SK-N-SH treated with all-trans-retinoic acid at 6 μM for 48 hours (cell line): ENCODE data around the gene MPST.

Experiments
- ATAC-seq: fragments of 200-7000 bp; cut with Tn5 transposase; 3 replicates; pipeline ENCODE4 v1.9.1; 2020; ENCODE audit warnings: mild to moderate bottlenecking, moderate library complexity
- ARNTL ChIP-seq: fragments of 450-650 bp; formaldehyde crosslinking; IDR thresholded peaks from 2 replicates; pipeline ENCODE4 v1.5.0; 2020; ENCODE audit warnings: low read depth, mild to moderate bottlenecking, moderate library complexity, borderline replicate concordance
- BACH2 ChIP-seq: fragments of 250-450 bp; sonication (Bioruptor Pico); IDR thresholded peaks from 2 replicates; pipeline ENCODE4 v1.9.0; 2021; ENCODE audit warnings: mild to moderate bottlenecking, borderline replicate concordance
- CSDC2 ChIP-seq: fragments of 250-450 bp; sonication (Bioruptor Pico); IDR thresholded peaks from 2 replicates; pipeline ENCODE4 v1.5.0; 2020; ENCODE audit warnings: mild to moderate bottlenecking, moderate library complexity
- ESRRG ChIP-seq: fragments of 250-450 bp; sonication (Bioruptor Pico); IDR thresholded peaks from 2 replicates; pipeline ENCODE4 v1.6.1; 2021; ENCODE audit warnings: mild to moderate bottlenecking
- GLIS3 ChIP-seq: fragments of 250-450 bp; sonication (Bioruptor Pico); IDR thresholded peaks from 2 replicates; pipeline ENCODE4 v1.5.0; 2020; ENCODE audit warnings: mild to moderate bottlenecking, moderate library complexity
- ISL1 ChIP-seq: fragments of 250-450 bp; sonication (Bioruptor Pico); IDR thresholded peaks from 2 replicates; pipeline ENCODE4 v2.1.2; 2022; ENCODE audit warnings: mild to moderate bottlenecking, moderate library complexity
- PPARA ChIP-seq: fragments of 250-450 bp; sonication (Bioruptor Pico); IDR thresholded peaks from 2 replicates; pipeline ENCODE4 v1.5.0; 2020; ENCODE audit warnings: mild to moderate bottlenecking, borderline replicate concordance
- SNAI2 ChIP-seq: fragments of 250-450 bp; sonication (Bioruptor Pico); IDR thresholded peaks from 2 replicates; pipeline ENCODE4 v1.5.0; 2020; ENCODE audit warnings: mild to moderate bottlenecking, moderate library complexity
- TCF4 ChIP-seq: fragments of 250-450 bp; sonication (Bioruptor Pico); IDR thresholded peaks from 2 replicates; pipeline ENCODE4 v1.8.0; 2021; ENCODE audit warnings: mild to moderate bottlenecking, moderate library complexity, borderline replicate concordance
- TOX ChIP-seq: fragments of 250-450 bp; sonication (Bioruptor Pico); IDR thresholded peaks from 2 replicates; pipeline ENCODE4 v1.8.0; 2021; ENCODE audit warnings: mild to moderate bottlenecking, moderate library complexity, borderline replicate concordance
- ZC3H10 ChIP-seq: fragments of 250-450 bp; sonication (Bioruptor Pico); IDR thresholded peaks from 2 replicates; pipeline ENCODE4 v1.5.1; 2021; ENCODE audit warnings: mild to moderate bottlenecking, moderate library complexity
- ZFP3 ChIP-seq: fragments of 250-450 bp; sonication (Bioruptor Pico); IDR thresholded peaks from 2 replicates; pipeline ENCODE4 v1.5.0; 2020; ENCODE audit warnings: mild to moderate bottlenecking, moderate library complexity
- ZFP30 ChIP-seq: fragments of 450-650 bp; formaldehyde crosslinking; IDR thresholded peaks from 2 replicates; pipeline ENCODE4 v1.5.0; 2022; ENCODE audit warnings: mild to moderate bottlenecking, moderate library complexity
- ZNF565 ChIP-seq: fragments of 450-650 bp; formaldehyde crosslinking; conservative IDR thresholded peaks from 2 replicates; pipeline ENCODE4 v1.5.0; 2020; ENCODE audit warnings: low read depth, mild to moderate bottlenecking, moderate library complexity
- ZNF70 ChIP-seq: fragments of 450-650 bp; formaldehyde crosslinking; IDR thresholded peaks from 2 replicates; pipeline ENCODE4 v1.5.0; 2020; ENCODE audit warnings: mild to moderate bottlenecking, moderate library complexity
- ZNF8 ChIP-seq: fragments of 450-650 bp; formaldehyde crosslinking; IDR thresholded peaks from 2 replicates; pipeline ENCODE4 v1.5.0; 2020; ENCODE audit warnings: mild to moderate bottlenecking, moderate library complexity
- TF ChIP-seq, protein P1 (sequence below): fragments of 250-450 bp; sonication (Bioruptor Pico); IDR thresholded peaks from 2 replicates; pipeline ENCODE4 v1.5.1; 2020; ENCODE audit warnings: low read depth, mild to moderate bottlenecking, moderate library complexity
- TF ChIP-seq, protein P2 (sequence below): fragments of 250-450 bp; sonication (Bioruptor Pico); IDR thresholded peaks from 2 replicates; pipeline ENCODE4 v1.5.1; 2021; ENCODE audit warnings: mild to moderate bottlenecking, moderate library complexity
- TF ChIP-seq, protein P3 (sequence below): fragments of 250-450 bp; sonication (Bioruptor Pico); IDR thresholded peaks from 2 replicates; pipeline ENCODE4 v1.5.0; 2020; ENCODE audit warnings: mild to moderate bottlenecking, moderate library complexity
- TF ChIP-seq, protein P4 (sequence below): fragments of 250-450 bp; sonication (Bioruptor Pico); IDR thresholded peaks from 2 replicates; pipeline ENCODE4 v1.8.0; 2021; ENCODE audit warnings: low read depth, mild to moderate bottlenecking, moderate library complexity, borderline replicate concordance

The MPST gene

DNA sequence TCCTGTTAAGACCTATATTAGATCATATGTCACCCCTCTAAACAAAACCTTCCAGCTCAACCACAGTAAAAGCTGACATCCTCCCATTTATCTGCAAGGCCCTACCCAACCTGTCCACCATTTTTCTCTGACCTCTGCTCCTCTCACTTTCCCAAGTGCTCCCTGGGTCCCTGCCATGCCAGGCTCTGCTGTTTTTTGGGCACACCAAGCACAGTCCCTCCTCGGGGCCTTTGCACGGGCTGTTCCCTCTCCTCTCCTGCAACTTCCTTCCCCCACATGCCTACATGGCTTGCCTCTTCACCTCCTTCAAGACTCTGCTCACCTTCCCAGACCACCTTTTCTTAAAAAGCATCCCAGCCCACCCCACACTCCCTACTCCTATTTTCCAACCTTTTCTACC is 10.1 kb upstream of the MPST start (continued):
- TF ChIP-seq, protein P1, sequence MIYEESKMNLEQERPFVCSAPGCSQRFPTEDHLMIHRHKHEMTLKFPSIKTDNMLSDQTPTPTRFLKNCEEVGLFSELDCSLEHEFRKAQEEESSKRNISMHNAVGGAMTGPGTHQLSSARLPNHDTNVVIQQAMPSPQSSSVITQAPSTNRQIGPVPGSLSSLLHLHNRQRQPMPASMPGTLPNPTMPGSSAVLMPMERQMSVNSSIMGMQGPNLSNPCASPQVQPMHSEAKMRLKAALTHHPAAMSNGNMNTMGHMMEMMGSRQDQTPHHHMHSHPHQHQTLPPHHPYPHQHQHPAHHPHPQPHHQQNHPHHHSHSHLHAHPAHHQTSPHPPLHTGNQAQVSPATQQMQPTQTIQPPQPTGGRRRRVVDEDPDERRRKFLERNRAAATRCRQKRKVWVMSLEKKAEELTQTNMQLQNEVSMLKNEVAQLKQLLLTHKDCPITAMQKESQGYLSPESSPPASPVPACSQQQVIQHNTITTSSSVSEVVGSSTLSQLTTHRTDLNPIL = no peak
- no peak for TF ChIP-seq ARNTL

DNA sequence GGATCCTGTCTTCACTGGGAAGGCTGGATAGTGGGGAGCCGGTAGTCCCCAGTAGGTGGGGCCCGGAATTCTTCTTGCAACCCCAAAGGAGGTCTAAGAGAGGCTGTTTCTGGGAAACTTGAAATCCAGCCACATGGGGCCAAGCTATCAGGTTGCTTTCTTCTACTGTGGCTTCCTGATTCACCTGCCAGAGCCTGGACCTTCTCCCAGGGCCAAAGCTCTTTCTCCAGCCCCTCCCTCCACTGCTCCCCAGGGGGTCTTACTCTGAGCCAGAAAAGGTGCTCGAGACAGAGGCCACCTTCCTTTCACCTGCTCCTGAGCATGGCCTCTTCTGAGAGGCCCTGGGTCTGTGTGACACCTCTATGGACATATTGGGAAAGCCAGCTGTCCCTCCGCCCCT is 9.4 kb upstream of the MPST start:
- no peak for TF ChIP-seq BACH2 (CRISPR knock-in tag)
- no peak for TF ChIP-seq GLIS3 (CRISPR knock-in tag)
- no peak for TF ChIP-seq ISL1
- TF ChIP-seq PPARA = no peak
- TF ChIP-seq, protein P1 = no peak
- TF ChIP-seq, protein P2, sequence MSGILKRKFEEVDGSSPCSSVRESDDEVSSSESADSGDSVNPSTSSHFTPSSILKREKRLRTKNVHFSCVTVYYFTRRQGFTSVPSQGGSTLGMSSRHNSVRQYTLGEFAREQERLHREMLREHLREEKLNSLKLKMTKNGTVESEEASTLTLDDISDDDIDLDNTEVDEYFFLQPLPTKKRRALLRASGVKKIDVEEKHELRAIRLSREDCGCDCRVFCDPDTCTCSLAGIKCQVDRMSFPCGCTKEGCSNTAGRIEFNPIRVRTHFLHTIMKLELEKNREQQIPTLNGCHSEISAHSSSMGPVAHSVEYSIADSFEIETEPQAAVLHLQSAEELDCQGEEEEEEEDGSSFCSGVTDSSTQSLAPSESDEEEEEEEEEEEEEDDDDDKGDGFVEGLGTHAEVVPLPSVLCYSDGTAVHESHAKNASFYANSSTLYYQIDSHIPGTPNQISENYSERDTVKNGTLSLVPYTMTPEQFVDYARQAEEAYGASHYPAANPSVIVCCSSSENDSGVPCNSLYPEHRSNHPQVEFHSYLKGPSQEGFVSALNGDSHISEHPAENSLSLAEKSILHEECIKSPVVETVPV (CRISPR knock-in tag) = no peak
- TF ChIP-seq CSDC2 (CRISPR knock-in tag) = no peak
- TF ChIP-seq TOX (CRISPR knock-in tag) = no peak
- TF ChIP-seq ZNF8 (CRISPR knock-in tag) = no peak
- TF ChIP-seq ZC3H10 (CRISPR knock-in tag) = no peak
- no peak for TF ChIP-seq ESRRG
- TF ChIP-seq SNAI2 (CRISPR knock-in tag) = no peak
- no peak for TF ChIP-seq ZFP30
- no peak for TF ChIP-seq ZFP3 (CRISPR knock-in tag)
- TF ChIP-seq, all 23 proteins: peak for 0
- ATAC-seq = no peak

DNA sequence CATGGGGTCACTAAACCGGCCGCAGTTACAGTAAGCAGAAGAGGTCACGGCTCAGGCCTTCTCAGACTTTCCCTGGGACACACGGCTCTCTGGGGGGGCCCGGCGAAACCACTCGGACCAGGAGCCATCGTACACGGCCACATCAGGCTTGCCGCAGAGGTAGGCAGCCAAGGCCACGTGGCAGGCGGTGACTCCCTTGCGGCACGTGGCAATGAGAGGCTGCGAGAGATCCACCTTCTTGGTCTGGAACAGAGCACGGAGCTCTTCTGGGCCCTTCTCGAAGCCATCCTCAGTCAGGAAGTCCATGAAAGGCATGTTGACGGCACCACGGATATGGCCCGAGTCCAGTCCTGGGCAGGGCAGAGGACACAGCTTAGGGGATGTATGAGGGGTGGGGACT is 8.6 kb upstream of the MPST start:
- no peak for ATAC-seq
- TF ChIP-seq ZNF565 (no peak), BACH2 (CRISPR knock-in tag) (no peak), TOX (CRISPR knock-in tag) (no peak), TCF4 (CRISPR knock-in tag) (no peak), GLIS3 (CRISPR knock-in tag) (no peak), ZNF70 (CRISPR knock-in tag) (no peak), CSDC2 (CRISPR knock-in tag) (no peak), PPARA (no peak)
- TF ChIP-seq, all 23 proteins: peak for 0

DNA sequence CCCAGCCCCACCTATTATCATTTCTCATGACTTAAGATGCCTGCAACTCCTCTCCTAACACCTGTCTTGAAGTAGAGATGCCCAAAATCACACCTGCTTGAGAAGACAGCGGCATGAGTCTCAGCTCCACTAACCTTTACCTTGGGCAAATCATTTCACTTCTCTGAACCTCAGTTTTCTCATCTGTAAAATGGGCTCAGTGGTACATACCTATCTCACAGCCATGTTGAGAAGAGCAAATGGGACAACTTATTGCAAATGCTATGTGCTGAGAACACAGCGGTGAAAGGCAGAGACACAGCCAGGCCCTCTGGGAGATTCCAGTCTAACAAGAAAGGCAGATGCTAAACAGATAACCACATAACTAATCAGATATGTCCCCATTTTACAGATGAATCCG is 8.1 kb upstream of the MPST start:
- TF ChIP-seq ZNF565 (no peak), ISL1 (no peak), ZC3H10 (CRISPR knock-in tag) (no peak), TCF4 (CRISPR knock-in tag) (no peak), PPARA (no peak), SNAI2 (CRISPR knock-in tag) (no peak), GLIS3 (CRISPR knock-in tag) (no peak), ESRRG (no peak), ZNF8 (CRISPR knock-in tag) (no peak), ARNTL (no peak)
- TF ChIP-seq, protein P3, sequence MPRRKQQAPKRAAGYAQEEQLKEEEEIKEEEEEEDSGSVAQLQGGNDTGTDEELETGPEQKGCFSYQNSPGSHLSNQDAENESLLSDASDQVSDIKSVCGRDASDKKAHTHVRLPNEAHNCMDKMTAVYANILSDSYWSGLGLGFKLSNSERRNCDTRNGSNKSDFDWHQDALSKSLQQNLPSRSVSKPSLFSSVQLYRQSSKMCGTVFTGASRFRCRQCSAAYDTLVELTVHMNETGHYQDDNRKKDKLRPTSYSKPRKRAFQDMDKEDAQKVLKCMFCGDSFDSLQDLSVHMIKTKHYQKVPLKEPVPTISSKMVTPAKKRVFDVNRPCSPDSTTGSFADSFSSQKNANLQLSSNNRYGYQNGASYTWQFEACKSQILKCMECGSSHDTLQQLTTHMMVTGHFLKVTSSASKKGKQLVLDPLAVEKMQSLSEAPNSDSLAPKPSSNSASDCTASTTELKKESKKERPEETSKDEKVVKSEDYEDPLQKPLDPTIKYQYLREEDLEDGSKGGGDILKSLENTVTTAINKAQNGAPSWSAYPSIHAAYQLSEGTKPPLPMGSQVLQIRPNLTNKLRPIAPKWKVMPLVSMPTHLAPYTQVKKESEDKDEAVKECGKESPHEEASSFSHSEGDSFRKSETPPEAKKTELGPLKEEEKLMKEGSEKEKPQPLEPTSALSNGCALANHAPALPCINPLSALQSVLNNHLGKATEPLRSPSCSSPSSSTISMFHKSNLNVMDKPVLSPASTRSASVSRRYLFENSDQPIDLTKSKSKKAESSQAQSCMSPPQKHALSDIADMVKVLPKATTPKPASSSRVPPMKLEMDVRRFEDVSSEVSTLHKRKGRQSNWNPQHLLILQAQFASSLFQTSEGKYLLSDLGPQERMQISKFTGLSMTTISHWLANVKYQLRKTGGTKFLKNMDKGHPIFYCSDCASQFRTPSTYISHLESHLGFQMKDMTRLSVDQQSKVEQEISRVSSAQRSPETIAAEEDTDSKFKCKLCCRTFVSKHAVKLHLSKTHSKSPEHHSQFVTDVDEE = no peak
- TF ChIP-seq, protein P4, sequence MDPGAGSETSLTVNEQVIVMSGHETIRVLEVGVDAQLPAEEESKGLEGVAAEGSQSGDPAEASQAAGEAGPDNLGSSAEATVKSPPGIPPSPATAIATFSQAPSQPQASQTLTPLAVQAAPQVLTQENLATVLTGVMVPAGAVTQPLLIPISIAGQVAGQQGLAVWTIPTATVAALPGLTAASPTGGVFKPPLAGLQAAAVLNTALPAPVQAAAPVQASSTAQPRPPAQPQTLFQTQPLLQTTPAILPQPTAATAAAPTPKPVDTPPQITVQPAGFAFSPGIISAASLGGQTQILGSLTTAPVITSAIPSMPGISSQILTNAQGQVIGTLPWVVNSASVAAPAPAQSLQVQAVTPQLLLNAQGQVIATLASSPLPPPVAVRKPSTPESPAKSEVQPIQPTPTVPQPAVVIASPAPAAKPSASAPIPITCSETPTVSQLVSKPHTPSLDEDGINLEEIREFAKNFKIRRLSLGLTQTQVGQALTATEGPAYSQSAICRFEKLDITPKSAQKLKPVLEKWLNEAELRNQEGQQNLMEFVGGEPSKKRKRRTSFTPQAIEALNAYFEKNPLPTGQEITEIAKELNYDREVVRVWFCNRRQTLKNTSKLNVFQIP = no peak
- no peak for ATAC-seq
